ENCODE results near the gene TOX2. TPM values are rescaled to one million over a fixed set of nuclear protein-coding genes. Genes with fewer than 3 reads are reported as not detected.

TOX2 gene
- total RNA-seq, 1 experiment from 2014 or later, result 1.7 TPM

DNA sequence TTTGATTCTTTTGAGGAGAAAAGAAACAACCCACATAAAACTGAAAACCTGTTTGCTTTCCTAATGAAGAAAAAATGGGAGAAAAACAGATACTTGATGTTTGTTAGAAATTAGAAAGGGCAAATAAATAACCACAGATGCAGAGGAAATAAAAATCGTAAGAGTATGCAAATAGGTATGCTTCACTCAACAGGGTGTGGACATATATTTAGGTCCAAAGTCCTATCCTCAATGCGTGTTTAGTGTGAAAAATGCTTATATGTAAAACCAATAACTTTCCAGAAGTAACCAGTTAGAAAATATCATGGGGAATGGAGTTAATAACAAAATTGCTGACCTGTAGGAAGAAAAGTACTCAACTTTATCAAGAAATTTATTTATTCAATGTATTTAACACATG is 135.7 kb downstream of the TOX2 start:
- H3K4me2 ChIP-seq (ENCODE audit: insufficient read depth, insufficient read length, low read length), result no peak overlapping the region
- no peak overlapping the region for H3K14ac ChIP-seq (ENCODE audit: insufficient read depth, low read length)
- H2AK5ac ChIP-seq (ENCODE audit: insufficient read length, low read length), result no peak overlapping the region
- H2BK20ac ChIP-seq (ENCODE audit: low read depth, low read length, poor library complexity, severe bottlenecking), result no peak overlapping the region
- H3K23ac ChIP-seq (ENCODE audit: insufficient read length, low read depth, low read length), result no peak overlapping the region
- Mint-ChIP-seq H3K36me3 (ENCODE audit: insufficient read depth in 1 of 3, low read depth in 3 of 3) (no peaks in the 10 kb centered on the region), H3K27me3 (ENCODE audit: low read depth) (no peaks in the 10 kb centered on the region), H3K4me1 (no peaks in the 10 kb centered on the region), H3K9me3 (no peaks in the 10 kb centered on the region), H3K27ac (no peak overlapping the region), H3K4me3 (no peak overlapping the region)
- H2BK5ac ChIP-seq (ENCODE audit: insufficient read length, low read length), result no peak overlapping the region
- H3K18ac ChIP-seq (ENCODE audit: insufficient read length, low read depth, low read length), result no peak overlapping the region
- no peak overlapping the region for H4K8ac ChIP-seq (replicated peaks; ENCODE audit: insufficient read length, low read depth, low read length)
- H3K23me2 ChIP-seq (ENCODE audit: insufficient read length, low read depth, low read length, poor library complexity, severe bottlenecking), result no peaks in the 10 kb centered on the region
- H3K9me3 ChIP-seq (ENCODE audit: control insufficient read depth, low read depth, low read length), result no peaks in the 10 kb centered on the region
- no CpG with 5 or more reads among the region's 2 CpGs for WGBS (ENCODE audit: extremely low coverage, insufficient read length, low lambda C conversion rate)
- H2BK15ac ChIP-seq (ENCODE audit: low read depth, low read length), result no peak overlapping the region
- no peaks in the 10 kb centered on the region for H3K4me1 ChIP-seq (ENCODE audit: insufficient read depth, low read length)
- no peaks in the 10 kb centered on the region for H4K20me1 ChIP-seq (ENCODE audit: control insufficient read depth, insufficient read depth, insufficient read length)
- H2BK120ac ChIP-seq (ENCODE audit: low read depth, low read length, poor library complexity, severe bottlenecking), result no peak overlapping the region
- H3K27me3 ChIP-seq (ENCODE audit: insufficient read depth, low read length), result no peaks in the 10 kb centered on the region
- H3K9ac ChIP-seq (ENCODE audit: extremely low read depth, insufficient read length, low read length), result no peak overlapping the region
- no peak overlapping the region for H4K5ac ChIP-seq (ENCODE audit: insufficient read length, low read depth, low read length)
- H2BK12ac ChIP-seq (ENCODE audit: insufficient read length, low read depth, low read length), result no peak overlapping the region
- H3K27ac ChIP-seq (ENCODE audit: insufficient read length, low read depth, low read length), result no peak overlapping the region
- H3T11ph ChIP-seq (ENCODE audit: low read length), result no peak overlapping the region
- TF ChIP-seq, protein P1, sequence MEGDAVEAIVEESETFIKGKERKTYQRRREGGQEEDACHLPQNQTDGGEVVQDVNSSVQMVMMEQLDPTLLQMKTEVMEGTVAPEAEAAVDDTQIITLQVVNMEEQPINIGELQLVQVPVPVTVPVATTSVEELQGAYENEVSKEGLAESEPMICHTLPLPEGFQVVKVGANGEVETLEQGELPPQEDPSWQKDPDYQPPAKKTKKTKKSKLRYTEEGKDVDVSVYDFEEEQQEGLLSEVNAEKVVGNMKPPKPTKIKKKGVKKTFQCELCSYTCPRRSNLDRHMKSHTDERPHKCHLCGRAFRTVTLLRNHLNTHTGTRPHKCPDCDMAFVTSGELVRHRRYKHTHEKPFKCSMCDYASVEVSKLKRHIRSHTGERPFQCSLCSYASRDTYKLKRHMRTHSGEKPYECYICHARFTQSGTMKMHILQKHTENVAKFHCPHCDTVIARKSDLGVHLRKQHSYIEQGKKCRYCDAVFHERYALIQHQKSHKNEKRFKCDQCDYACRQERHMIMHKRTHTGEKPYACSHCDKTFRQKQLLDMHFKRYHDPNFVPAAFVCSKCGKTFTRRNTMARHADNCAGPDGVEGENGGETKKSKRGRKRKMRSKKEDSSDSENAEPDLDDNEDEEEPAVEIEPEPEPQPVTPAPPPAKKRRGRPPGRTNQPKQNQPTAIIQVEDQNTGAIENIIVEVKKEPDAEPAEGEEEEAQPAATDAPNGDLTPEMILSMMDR (conservative IDR thresholded peaks at IDR 0.05), result no peak
- no peak for DNase-seq
- H3K79me2 ChIP-seq (ENCODE audit: insufficient read depth, low read length), result no peaks in the 10 kb centered on the region
- H3K79me1 ChIP-seq (ENCODE audit: insufficient read depth, low read depth, low read length, poor library complexity, severe bottlenecking), result no peaks in the 10 kb centered on the region
- no peak overlapping the region for H4K91ac ChIP-seq (ENCODE audit: insufficient read length, low read depth, low read length)
- no peak overlapping the region for H3K56ac ChIP-seq (ENCODE audit: insufficient read length, low read depth, low read length)
- no peak overlapping the region for H2AFZ ChIP-seq (ENCODE audit: low read length)
- H3K4ac ChIP-seq (ENCODE audit: low read depth, low read length), result no peak overlapping the region
